ENCODE measurements around the gene SDE2. TPM values are rescaled to one million over a fixed set of nuclear protein-coding genes. Genes with fewer than 3 reads are reported as not detected.

Gene SDE2
- total and polyA plus RNA-seq, 10 of the 15 experiments (the other 5 are each of a cell fraction or from before 2014, with no cell fraction given), result 2.7 to 19.4 (median 12.6) TPM

GRCh38 chr1:225942574-225942973 lies 56.6 kb downstream of the SDE2 start (continued):
- TF ChIP-seq CUX1 (IDR thresholded peaks at IDR 0.05; ENCODE audit: insufficient replicate concordance, low read depth, low read length) (no peak), IKZF2 (IDR thresholded peaks at IDR 0.05) (peak; percentile 28 to 39; a peak in 1 of 4 replicates), STAT3 (IDR thresholded peaks at IDR 0.05; ENCODE audit: low read depth, low read length) (no peak), ZZZ3 (IDR thresholded peaks at IDR 0.05; ENCODE audit: control insufficient read depth, insufficient read length, low read depth) (no peak), ZNF274 (IDR thresholded peaks at IDR 0.05; ENCODE audit: insufficient read depth, insufficient read length) (no peak), ELK1 (IDR thresholded peaks at IDR 0.05; ENCODE audit: low read depth, low read length) (no peak), EZH2 (IDR thresholded peaks at IDR 0.05; ENCODE audit: borderline replicate concordance, control insufficient read depth, low read depth, low read length) (no peak), RCOR1 (conservative IDR thresholded peaks at IDR 0.05; ENCODE audit: low read depth, low read length) (no peak), MEF2B (IDR thresholded peaks at IDR 0.05; ENCODE audit: partially characterized antibody, poor library complexity, severe bottlenecking) (no peak)
